GM06990 (cell line): ENCODE results near the gene SNRPE.

ENCODE experiments used
- DNase-seq: peaks from one replicate; pipeline ENCODE4 v3.0.0-alpha.2; 2011; ENCODE audit not compliant: insufficient read length; ENCODE audit errors: extremely low read depth
- H3K27me3 ChIP-seq: replicated peaks from 2 replicates; pipeline ENCODE4 v1.6.0; 2011; ENCODE audit warnings: low read length; ENCODE audit not compliant: control insufficient read depth, insufficient read depth
- H3K36me3 ChIP-seq: 2 replicates; pipeline ENCODE4 v1.5.1; 2011; ENCODE audit warnings: low read length; ENCODE audit not compliant: control insufficient read depth, insufficient read depth
- H3K4me3 ChIP-seq: replicated peaks from 2 replicates; pipeline ENCODE4 v1.5.1; 2011; ENCODE audit warnings: low read depth, mild to moderate bottlenecking, control low read depth, low read length
- CTCF ChIP-seq: IDR thresholded peaks from 2 replicates; pipeline ENCODE4 v1.5.1; 2011; ENCODE audit warnings: low read length, control low read depth, mild to moderate bottlenecking, inconsistent platforms; ENCODE audit not compliant: insufficient read depth, poor library complexity, severe bottlenecking

SNRPE gene

GRCh38 chr1:203899869-203900714 lies 38.7 kb downstream of the SNRPE start:
- no peak for TF ChIP-seq CTCF
- Histone ChIP-seq H3K4me3 (no peak overlapping the region), H3K36me3 (no peaks in the 10 kb centered on the region), H3K27me3 (no peaks in the 10 kb centered on the region)
- DNase-seq = no peak

- Histone ChIP-seq H3K27me3 (no peaks in the 10 kb centered on the region), H3K36me3 (no peaks in the 10 kb centered on the region), H3K4me3 (no peak overlapping the region)
- TF ChIP-seq CTCF = no peak
- no peak for DNase-seq
Observed at GRCh38 chr1:203901581-203901980, 40.2 kb downstream of the SNRPE start.

- no peaks in the 10 kb centered on the region for H3K27me3 ChIP-seq
- no peaks in the 10 kb centered on the region for H3K36me3 ChIP-seq
- DNase-seq = no peak
- no peak for TF ChIP-seq CTCF
- no peak overlapping the region for H3K4me3 ChIP-seq
Observed at GRCh38 chr1:203905275-203905674, 43.9 kb downstream of the SNRPE start.

- no peaks in the 10 kb centered on the region for H3K36me3 ChIP-seq
- TF ChIP-seq CTCF = no peak
- H3K4me3 ChIP-seq = no peak overlapping the region
- no peak for DNase-seq
- no peaks in the 10 kb centered on the region for H3K27me3 ChIP-seq
Observed at GRCh38 chr1:203906932-203907331, 45.5 kb downstream of the SNRPE start.

- Histone ChIP-seq H3K36me3 (no peaks in the 10 kb centered on the region), H3K4me3 (no peak overlapping the region), H3K27me3 (no peaks in the 10 kb centered on the region)
- DNase-seq = no peak
- TF ChIP-seq CTCF = no peak
Observed at GRCh38 chr1:203907901-203908300, 46.5 kb downstream of the SNRPE start.
